GM19372 (cell line): ENCODE measurements around the gene GNG4.
"Not testable (repeated sequence)": the region's sequence is repeated elsewhere in the genome, so short reads cannot be mapped to it uniquely, and the experiment has no call there.

Experiments
- ATAC-seq: cut with Tn5 transposase; IDR thresholded peaks from one replicate; pipeline ENCODE4 v1.9.1; 2021; ENCODE audit warnings: mild to moderate bottlenecking, low read depth, moderate library complexity; ENCODE audit not compliant: unreplicated experiment

Gene GNG4

GRCh38 chr1:235588156-235588555, 61.4 kb downstream of the GNG4 start:
- no peak for ATAC-seq

DNA sequence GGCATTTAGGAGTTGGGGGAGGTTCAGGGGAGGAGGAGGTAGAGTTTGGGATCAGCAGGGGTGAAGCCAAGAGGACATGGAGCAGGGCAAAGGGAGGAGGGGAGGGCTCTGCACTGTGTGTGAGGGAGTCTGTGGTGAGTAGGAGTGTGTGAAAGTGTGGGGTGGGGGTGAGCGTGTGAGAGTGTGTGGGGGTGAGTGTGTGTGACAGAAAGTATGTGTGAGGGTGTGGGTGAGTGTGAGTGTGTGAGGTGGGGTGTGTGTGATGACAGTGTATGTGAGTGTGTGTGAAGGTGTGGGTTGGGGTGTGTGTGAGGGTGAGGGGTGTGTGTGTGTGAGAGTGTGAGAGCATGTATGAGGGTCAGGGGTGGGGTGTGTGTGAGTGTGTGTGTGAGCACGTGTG, 62.6 kb downstream of the GNG4 start:
- no peak for ATAC-seq

DNA sequence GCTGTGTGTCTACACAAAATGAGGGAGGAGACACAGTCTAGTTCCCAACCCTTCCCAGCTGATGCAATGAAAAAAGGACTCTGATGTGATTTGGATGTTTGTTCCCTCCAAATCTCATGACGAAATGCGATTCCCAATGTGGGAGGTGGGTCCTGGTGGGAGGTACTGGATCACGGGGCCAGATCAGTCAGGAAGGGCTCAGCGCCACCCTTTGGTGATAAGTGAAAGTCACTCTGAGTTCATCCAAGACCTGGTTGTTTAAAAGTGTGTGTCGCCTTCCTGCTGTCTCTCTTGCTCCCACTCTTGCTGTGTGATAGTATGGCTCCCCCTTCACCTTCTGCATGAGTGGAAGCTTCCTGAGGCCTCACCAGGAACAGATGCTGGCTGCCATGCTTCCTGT, 63.2 kb downstream of the GNG4 start:
- ATAC-seq = no peak

DNA sequence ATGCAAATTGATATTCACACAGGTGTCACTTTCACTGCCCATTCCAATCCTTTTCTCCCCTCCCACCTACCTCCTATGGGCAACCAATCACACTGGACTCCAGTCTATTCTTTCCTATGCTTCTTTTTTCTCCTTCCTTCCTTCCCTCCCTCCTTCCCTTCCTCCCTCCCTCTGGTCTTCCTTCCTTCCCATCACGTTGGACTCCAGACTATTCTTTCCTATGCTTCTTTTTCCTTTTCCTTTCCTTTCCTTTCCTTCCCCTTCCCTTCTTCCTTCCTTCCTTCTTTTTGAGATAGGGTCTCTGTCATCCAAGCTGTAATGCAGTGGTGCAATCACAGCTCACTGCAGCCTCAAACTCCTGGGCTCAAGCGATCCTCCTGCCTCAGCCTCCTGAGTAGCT, 64.6 kb downstream of the GNG4 start:
- ATAC-seq = no peak

- no peak for ATAC-seq
Measured at GRCh38 chr1:235583511-235584001, 66.0 kb downstream of the GNG4 start.

GRCh38 chr1:235582130-235582529, 67.5 kb downstream of the GNG4 start:
- ATAC-seq = no peak

GRCh38 chr1:235579891-235580290, 69.7 kb downstream of the GNG4 start:
- no peak for ATAC-seq

DNA sequence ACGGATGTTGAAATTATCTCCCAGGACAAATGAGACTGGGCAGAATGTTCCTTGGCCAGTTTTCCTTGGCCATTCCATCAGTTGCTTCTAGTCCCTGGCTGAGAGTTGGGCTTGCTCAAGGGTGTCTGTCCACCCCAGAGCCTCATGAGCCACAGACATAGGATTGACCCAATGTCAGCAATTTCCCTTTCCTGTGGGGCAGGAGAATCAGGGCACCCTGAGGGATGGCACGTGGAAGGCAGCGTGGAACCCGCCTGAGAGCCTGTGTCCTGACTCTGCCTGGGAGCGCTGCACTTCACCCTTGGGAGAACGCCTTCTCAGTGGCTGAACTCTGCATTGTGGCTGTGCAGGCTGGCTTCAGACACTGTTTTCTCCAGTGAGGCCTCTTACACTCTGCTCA, 74.0 kb downstream of the GNG4 start:
- ATAC-seq = no peak

DNA sequence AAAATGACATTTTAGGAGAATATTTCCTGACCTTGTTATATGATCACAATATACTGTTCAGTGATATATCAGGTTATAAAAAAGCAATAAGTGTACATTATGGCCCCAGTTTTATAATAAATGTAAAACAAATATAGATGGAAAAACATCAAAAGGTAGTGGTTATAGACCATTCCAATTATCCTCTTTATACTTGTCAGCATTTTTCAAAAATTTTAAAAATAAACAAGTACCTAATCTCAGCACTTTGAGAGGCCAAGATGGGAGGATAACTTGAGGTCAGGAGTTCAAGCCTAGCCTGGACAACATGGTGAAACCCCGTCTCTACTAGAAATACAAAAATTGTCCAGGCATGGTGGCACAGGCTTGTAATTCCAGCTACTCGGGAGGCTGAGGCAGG, 75.7 kb downstream of the GNG4 start:
- ATAC-seq = no peak

GRCh38 chr1:235572971-235573370, 76.6 kb downstream of the GNG4 start:
- ATAC-seq = not testable (repeated sequence)

GRCh38 chr1:235571482-235571881, 78.1 kb downstream of the GNG4 start:
- ATAC-seq = no peak

DNA sequence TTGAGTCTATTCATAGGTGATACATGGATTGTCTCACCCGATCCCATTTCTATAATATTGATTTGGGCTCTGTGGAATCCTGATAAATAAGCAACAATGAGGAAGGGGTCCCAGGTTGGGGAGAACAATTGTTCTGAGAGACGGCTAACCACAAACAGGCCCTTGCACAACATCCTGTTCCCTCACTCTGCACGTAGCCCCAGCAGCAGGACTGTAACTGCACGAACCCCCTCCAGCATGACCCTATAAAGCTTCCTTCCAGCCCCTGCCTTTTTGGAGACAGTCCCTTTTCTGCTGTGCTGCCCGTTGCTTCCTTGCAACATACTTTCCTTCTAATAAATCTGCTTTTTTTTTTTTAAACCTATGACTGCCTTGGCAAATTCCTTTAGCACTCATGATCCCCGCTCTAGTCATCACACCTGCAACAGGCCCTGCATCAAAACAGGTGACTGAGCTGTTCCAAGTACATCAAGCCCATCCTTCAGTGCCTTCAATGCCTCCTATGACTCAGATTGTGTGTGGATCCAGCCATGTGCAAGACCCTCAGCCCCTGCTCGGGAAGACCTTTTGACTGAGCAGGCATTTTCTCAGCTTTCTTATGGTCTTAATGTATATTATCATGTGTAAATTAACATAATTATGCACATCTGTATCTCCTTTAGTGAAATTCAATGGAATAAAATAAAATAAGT, 81.6 kb downstream of the GNG4 start:
- ATAC-seq = no peak

GRCh38 chr1:235566084-235566483, 83.5 kb downstream of the GNG4 start:
- no peak for ATAC-seq

GRCh38 chr1:235563513-235564061, 86.0 kb downstream of the GNG4 start:
- no peak for ATAC-seq

- ATAC-seq = no peak
Measured at GRCh38 chr1:235562589-235562988, 87.0 kb downstream of the GNG4 start.

GRCh38 chr1:235558621-235559169, 90.9 kb downstream of the GNG4 start:
- no peak for ATAC-seq

GRCh38 chr1:235557495-235557894, 92.1 kb downstream of the GNG4 start:
- ATAC-seq = no peak

GRCh38 chr1:235556807-235557206, 92.8 kb downstream of the GNG4 start:
- ATAC-seq = no peak

DNA sequence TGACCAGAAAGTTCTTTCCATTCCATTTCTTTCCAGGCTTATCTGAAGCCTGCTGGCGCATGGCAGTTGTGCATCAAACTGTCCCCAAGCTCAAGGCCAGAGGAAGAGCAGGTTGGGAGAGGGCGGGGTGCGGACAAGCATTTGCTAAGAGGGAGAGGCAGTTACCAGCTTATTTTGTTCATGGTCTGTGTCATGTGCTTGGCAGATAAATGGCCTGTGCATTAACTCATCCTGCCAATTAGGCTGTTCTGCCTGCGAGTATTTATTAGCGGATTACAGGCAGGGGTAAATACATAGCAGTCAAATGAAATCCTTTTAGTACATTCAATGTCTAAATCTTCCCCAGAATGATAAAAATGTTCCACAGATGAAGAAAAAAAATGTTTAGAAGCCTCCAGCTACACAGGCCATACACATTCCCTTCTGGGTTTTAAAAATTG, 96.5 kb downstream of the GNG4 start:
- ATAC-seq = no peak

GRCh38 chr1:235552146-235552716, 97.4 kb downstream of the GNG4 start:
- no peak for ATAC-seq

- no peak for ATAC-seq
Measured at GRCh38 chr1:235549351-235550139, 100.0 kb downstream of the GNG4 start.
